Hepatocyte (in vitro differentiated cells): Measurements from ENCODE around the gene SLC39A12. TPM values are rescaled to one million over a fixed set of nuclear protein-coding genes. Genes with fewer than 3 reads are reported as not detected.

Source experiments
- DNase-seq: peaks from one replicate; pipeline ENCODE4 v3.0.0-alpha.2; 2016; ENCODE audit warnings: low spot score
- H2AFZ ChIP-seq: fragments of 200-600 bp; sonication (generic); 2 replicates; pipeline ENCODE4 v1.6.0; 2016; ENCODE audit warnings: antibody characterized with exemption, mild to moderate bottlenecking
- H3K27ac ChIP-seq: fragments of 200-600 bp; sonication (generic); 2 replicates; pipeline ENCODE4 v1.5.1; 2016; ENCODE audit warnings: mild to moderate bottlenecking
- H3K27me3 ChIP-seq: fragments of 200-600 bp; sonication (generic); 2 replicates; pipeline ENCODE4 v1.6.1; 2016
- H3K36me3 ChIP-seq: fragments of 200-600 bp; sonication (generic); replicated peaks from 2 replicates; pipeline ENCODE4 v1.5.1; 2016; ENCODE audit warnings: low read depth; ENCODE audit not compliant: insufficient read depth
- H3K4me1 ChIP-seq: fragments of 200-600 bp; sonication (generic); 2 replicates; pipeline ENCODE4 v1.5.1; 2016; ENCODE audit warnings: mild to moderate bottlenecking, moderate library complexity; ENCODE audit not compliant: insufficient read depth
- H3K4me2 ChIP-seq: fragments of 200-600 bp; sonication (generic); 2 replicates; pipeline ENCODE4 v1.6.0; 2016
- H3K4me3 ChIP-seq: fragments of 200-600 bp; sonication (generic); 2 replicates; pipeline ENCODE4 v1.5.1; 2016; ENCODE audit warnings: mild to moderate bottlenecking
- H3K79me2 ChIP-seq: fragments of 200-600 bp; sonication (generic); 2 replicates; pipeline ENCODE4 v1.6.0; 2017; ENCODE audit warnings: mild to moderate bottlenecking
- H3K9me2 ChIP-seq: fragments of 200-600 bp; sonication (generic); replicated peaks from 2 replicates; pipeline ENCODE4 v1.6.0; 2017; ENCODE audit warnings: mild to moderate bottlenecking; ENCODE audit not compliant: insufficient read depth
- H3K9me3 ChIP-seq: fragments of 200-600 bp; sonication (generic); 2 replicates; pipeline ENCODE4 v1.5.1; 2016; ENCODE audit warnings: low read depth, mild to moderate bottlenecking
- H4K20me1 ChIP-seq: fragments of 200-600 bp; sonication (generic); 2 replicates; pipeline ENCODE4 v1.6.0; 2016; ENCODE audit warnings: mild to moderate bottlenecking; ENCODE audit not compliant: insufficient read depth, poor library complexity, severe bottlenecking
- CTCF ChIP-seq: fragments of 200-600 bp; sonication (generic); IDR thresholded peaks from 2 replicates; pipeline ENCODE4 v1.5.1; 2016; ENCODE audit warnings: antibody characterized with exemption, mild to moderate bottlenecking; ENCODE audit not compliant: poor library complexity
- EZH2 ChIP-seq: fragments of 200-600 bp; sonication (generic); IDR thresholded peaks from 2 replicates; pipeline ENCODE4 v1.6.1; 2016; ENCODE audit warnings: antibody characterized with exemption, mild to moderate bottlenecking, borderline replicate concordance
- EZH2phosphoT487 ChIP-seq: fragments of 200-600 bp; sonication (generic); IDR thresholded peaks from one replicate; pipeline ENCODE4 v1.6.1; 2018; ENCODE audit warnings: antibody characterized with exemption, mild to moderate bottlenecking, low read depth, moderate library complexity; ENCODE audit not compliant: unreplicated experiment, severe bottlenecking
- WGBS: methylation state at CpG from one replicate; pipeline ENCODE4 v1.1.6; 2016; ENCODE audit warnings: low lambda C conversion rate; ENCODE audit errors: missing lambda C conversion rate; 5-methylcytosine and 5-hydroxymethylcytosine counted together
- polyA plus RNA-seq: library from polyadenylated mRNA; unstranded; fragments of >200 nt; fragmentation: Nextera tagmentation; extraction: Ambion mirVana; gene quantifications from 2 replicates; pipeline ENCODE4 v1.2.1, GENCODE V29; 2016
- total RNA-seq: library from RNA; depleted of rRNA; stranded (reverse); fragments of >200 nt; gene quantifications from 2 replicates; pipeline ENCODE4 v1.2.3, GENCODE V29; 2014

Gene SLC39A12
- total and polyA plus RNA-seq, 2 experiments from 2014 or later = not detected

- Histone ChIP-seq H3K4me3 (no peak overlapping the region), H3K27ac (no peak overlapping the region)
Measured at GRCh38 chr10:17959870-17960269, 8.2 kb downstream of the SLC39A12 start.

DNA sequence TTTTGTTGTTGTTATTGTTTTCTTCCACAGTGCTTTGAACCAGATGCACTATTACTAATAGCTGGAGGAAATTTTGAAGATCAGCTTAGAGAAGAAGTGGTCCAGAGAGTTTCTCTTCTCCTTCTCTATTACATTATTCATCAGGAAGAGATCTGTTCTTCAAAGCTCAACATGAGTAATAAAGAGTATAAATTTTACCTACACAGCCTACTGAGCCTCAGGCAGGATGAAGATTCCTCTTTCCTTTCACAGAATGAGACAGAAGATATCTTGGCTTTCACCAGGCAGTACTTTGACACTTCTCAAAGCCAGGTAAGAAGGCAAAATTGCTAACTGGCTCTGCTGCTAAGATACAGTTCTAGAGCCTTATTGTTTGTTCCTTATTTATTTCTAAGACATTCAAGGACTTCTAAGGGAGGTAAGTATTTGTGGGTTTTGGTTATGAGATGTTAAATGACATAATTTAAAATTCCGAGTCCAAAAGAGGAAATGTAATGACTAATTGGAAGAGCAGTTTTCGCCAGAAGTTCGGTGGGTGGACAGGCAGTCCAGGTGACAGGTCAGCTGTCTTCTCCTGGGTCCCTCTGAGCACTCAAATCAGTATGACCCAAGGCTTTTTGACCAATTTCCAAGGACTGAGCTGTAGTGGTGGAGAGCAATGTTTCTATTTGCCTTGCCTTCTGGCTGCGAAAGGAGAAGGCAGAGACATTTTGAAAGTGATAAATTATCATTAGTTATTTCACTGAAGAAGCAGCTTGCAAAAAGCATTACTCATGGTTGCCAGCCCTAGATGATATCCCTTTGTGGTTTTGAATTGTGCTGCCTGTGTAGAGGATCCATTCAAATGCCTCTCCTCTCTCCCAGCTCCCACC is 10.1 kb downstream of the SLC39A12 start:
- no peaks in the 10 kb centered on the region for H3K27me3 ChIP-seq
- no peak for DNase-seq
- 86% methylated on average over 4 of the region's 4 CpGs for WGBS
- H3K9me2 ChIP-seq = no peaks in the 10 kb centered on the region
- no peak overlapping the region for H3K27ac ChIP-seq
- H3K4me1 ChIP-seq = no peaks in the 10 kb centered on the region
- H3K79me2 ChIP-seq = no peaks in the 10 kb centered on the region
- no peaks in the 10 kb centered on the region for H3K9me3 ChIP-seq
- TF ChIP-seq CTCF = no peak
- no peak for TF ChIP-seq EZH2phosphoT487
- no peak for TF ChIP-seq EZH2
- no peak overlapping the region for H3K4me2 ChIP-seq
- H4K20me1 ChIP-seq = no peaks in the 10 kb centered on the region
- H2AFZ ChIP-seq = no peak overlapping the region
- H3K36me3 ChIP-seq = no peaks in the 10 kb centered on the region
- H3K4me3 ChIP-seq = no peak overlapping the region

More at GRCh38 chr10:17959870-17960269, 8.2 kb downstream of the SLC39A12 start:
- H3K9me2 ChIP-seq = no peaks in the 10 kb centered on the region
- H3K27me3 ChIP-seq = no peaks in the 10 kb centered on the region
- H4K20me1 ChIP-seq = no peaks in the 10 kb centered on the region
- no peak for DNase-seq
- no peaks in the 10 kb centered on the region for H3K79me2 ChIP-seq
- 62% methylated on average over 2 of the region's 2 CpGs for WGBS
- H3K36me3 ChIP-seq = no peaks in the 10 kb centered on the region
- no peak overlapping the region for H3K4me2 ChIP-seq
- H3K9me3 ChIP-seq = no peaks in the 10 kb centered on the region
- H2AFZ ChIP-seq = no peak overlapping the region
- TF ChIP-seq EZH2 = no peak
- TF ChIP-seq CTCF = no peak
- TF ChIP-seq EZH2phosphoT487 = no peak
- H3K4me1 ChIP-seq = no peaks in the 10 kb centered on the region

- TF ChIP-seq CTCF = no peak
- no peak for TF ChIP-seq EZH2
- no peak for TF ChIP-seq EZH2phosphoT487
- no peak overlapping the region for H3K4me2 ChIP-seq
- H3K9me3 ChIP-seq = no peaks in the 10 kb centered on the region
- no peaks in the 10 kb centered on the region for H3K36me3 ChIP-seq
- H3K27ac ChIP-seq = no peak overlapping the region
- no peak for DNase-seq
- H3K4me1 ChIP-seq = no peaks in the 10 kb centered on the region
- no peaks in the 10 kb centered on the region for H3K27me3 ChIP-seq
- no peaks in the 10 kb centered on the region for H4K20me1 ChIP-seq
- H3K9me2 ChIP-seq = no peaks in the 10 kb centered on the region
- H2AFZ ChIP-seq = no peak overlapping the region
- no peak overlapping the region for H3K4me3 ChIP-seq
- H3K79me2 ChIP-seq = no peaks in the 10 kb centered on the region
- 95% methylated on average over 3 of the region's 3 CpGs for WGBS
Measured at GRCh38 chr10:17963431-17963830, 11.7 kb downstream of the SLC39A12 start.
